A549 (cell line): ENCODE results near the gene HLA-DQA1. TPM values are rescaled to one million over a fixed set of nuclear protein-coding genes. Genes with fewer than 3 reads are reported as not detected.
"Not testable (repeated sequence)": the region's sequence is repeated elsewhere in the genome, so short reads cannot be mapped to it uniquely, and the experiment has no call there.

ENCODE experiments used
- ATAC-seq, 2 experiments: fragments of 200-7000 bp in 1 of 2; fragments of >200 bp in 1 of 2; cut with Nextera tagmentation in 1 of 2; cut with Tn5 transposase in 1 of 2; 3 replicates each; pipeline versions ENCODE4 v1.8.0 to v1.9.1; 2018 to 2020; ENCODE audit warnings: mild to moderate bottlenecking in 1 of 2, moderate library complexity in 1 of 2
- CTCF ChIA-PET: fragments of 300-600 bp; sonication (Branson Sonifier 250); formaldehyde crosslinking; extraction: SDS; loops from one replicate; lab custom pipeline; 2021; ENCODE audit warnings: antibody characterized with exemption, inconsistent platforms; lab: Yijun Ruan, JAX
- POLR2A ChIA-PET: fragments of 350-600 bp; formaldehyde crosslinking; extraction: SDS; loops from one replicate; lab custom pipeline; 2021; ENCODE audit warnings: antibody characterized with exemption, inconsistent platforms; lab: Yijun Ruan, JAX
- DNase-seq, 2 experiments: peaks; one replicate each; pipeline versions ENCODE4 v3.0.0 to v3.0.0-alpha.2; 2011 to 2016; ENCODE audit warnings: low read depth in 1 of 2, low spot score in 1 of 2
- FAIRE-seq: peaks from 2 replicates; lab custom pipeline; 2011; peaks lifted over from hg19 to GRCh38; lab: Jason Lieb, UNC
- H3K27ac ChIP-seq, 2 experiments: fragments of >200 bp; sonication (Bioruptor Twin); formaldehyde crosslinking; 3 replicates each; pipeline ENCODE4 v1.5.1; 2016 to 2017
- H3K4me1 ChIP-seq: fragments of >200 bp; sonication (Bioruptor Twin); formaldehyde crosslinking; 3 replicates; pipeline ENCODE4 v1.6.1; 2016
- H3K4me2 ChIP-seq: fragments of >200 bp; sonication (Bioruptor Twin); formaldehyde crosslinking; 3 replicates; pipeline ENCODE4 v1.6.1; 2016
- H3K4me3 ChIP-seq: fragments of >200 bp; sonication (Bioruptor Twin); formaldehyde crosslinking; 3 replicates; pipeline ENCODE4 v1.5.1; 2016
- H3K9me3 ChIP-seq: fragments of >200 bp; sonication (Bioruptor Twin); formaldehyde crosslinking; 3 replicates; pipeline ENCODE4 v1.6.1; 2016
- BHLHE40 ChIP-seq: IDR thresholded peaks from 2 replicates; pipeline ENCODE4 v1.6.1; 2012; ENCODE audit warnings: low read depth, low read length, inconsistent platforms
- CEBPB ChIP-seq, 2 experiments: fragments of >200 bp in 1 of 2; sonication (Bioruptor Twin) in 1 of 2; formaldehyde crosslinking in 1 of 2; IDR thresholded peaks; 2 replicates each; pipeline ENCODE4 v1.6.1; 2012 to 2016
- CHD2 ChIP-seq: fragments of 150-350 bp; IDR thresholded peaks from 2 replicates; pipeline ENCODE4 v1.6.1; 2014; ENCODE audit warnings: low read length; ENCODE audit not compliant: partially characterized antibody
- EHMT2 ChIP-seq: fragments of 200-600 bp; sonication (generic); IDR thresholded peaks from 2 replicates; pipeline ENCODE4 v1.6.1; 2016; ENCODE audit warnings: antibody characterized with exemption, low read depth, mild to moderate bottlenecking, moderate library complexity
- ELK1 ChIP-seq: fragments of 150-350 bp; IDR thresholded peaks from 2 replicates; pipeline ENCODE4 v1.6.1; 2014; ENCODE audit warnings: low read depth, mild to moderate bottlenecking, low read length
- EP300 ChIP-seq, 2 experiments: fragments of >200 bp; sonication (Bioruptor Twin); formaldehyde crosslinking; IDR thresholded peaks; 2 replicates in 1 of 2; 3 replicates in 1 of 2; pipeline ENCODE4 v1.6.1; 2016 to 2017
- ESRRA ChIP-seq: fragments of 150-350 bp; IDR thresholded peaks from 2 replicates; pipeline ENCODE4 v1.6.1; 2014; ENCODE audit warnings: mild to moderate bottlenecking, low read length, borderline replicate concordance
- FOSB ChIP-seq: fragments of 250-450 bp; sonication (Bioruptor Pico); IDR thresholded peaks from 2 replicates; pipeline ENCODE4 v1.5.0; 2020; ENCODE audit warnings: mild to moderate bottlenecking, moderate library complexity
- HES2 ChIP-seq: fragments of >200 bp; sonication (Bioruptor Twin); formaldehyde crosslinking; IDR thresholded peaks from 2 replicates; pipeline ENCODE4 v1.6.1; 2016
- HOXB13 ChIP-seq: fragments of 250-450 bp; sonication (Bioruptor Pico); IDR thresholded peaks from 2 replicates; pipeline ENCODE4 v1.5.0; 2020; ENCODE audit warnings: low read depth, mild to moderate bottlenecking, moderate library complexity
- HOXB5 ChIP-seq: fragments of 250-450 bp; sonication (Bioruptor Pico); IDR thresholded peaks from 2 replicates; pipeline ENCODE4 v1.5.0; 2020; ENCODE audit warnings: mild to moderate bottlenecking, moderate library complexity
- JUN ChIP-seq, 2 experiments: fragments of >200 bp; sonication (Bioruptor Twin); formaldehyde crosslinking; IDR thresholded peaks; 2 replicates in 1 of 2; 3 replicates in 1 of 2; pipeline ENCODE4 v1.6.1; 2016 to 2017
- KDM5A ChIP-seq: fragments of 200-600 bp; sonication (generic); IDR thresholded peaks from 2 replicates; pipeline ENCODE4 v1.6.1; 2016; ENCODE audit warnings: antibody characterized with exemption, mild to moderate bottlenecking
- MAX ChIP-seq: IDR thresholded peaks from 2 replicates; pipeline ENCODE4 v1.6.1; 2012
- MAZ ChIP-seq: fragments of 150-350 bp; IDR thresholded peaks from 2 replicates; pipeline ENCODE4 v1.6.1; 2014; ENCODE audit warnings: antibody characterized with exemption, low read depth, low read length, borderline replicate concordance
- NR3C1 ChIP-seq: fragments of >200 bp; sonication (Bioruptor Twin); formaldehyde crosslinking; IDR thresholded peaks from 3 replicates; pipeline ENCODE4 v1.6.1; 2017
- POLR2A ChIP-seq: IDR thresholded peaks from 2 replicates; pipeline ENCODE4 v1.6.1; 2012; ENCODE audit warnings: mild to moderate bottlenecking, low read length
- SREBF2 ChIP-seq: fragments of 450-650 bp; IDR thresholded peaks from 2 replicates; pipeline ENCODE4 v1.6.1; 2014; ENCODE audit warnings: mild to moderate bottlenecking, moderate library complexity
- TFCP2L1 ChIP-seq: fragments of 250-450 bp; sonication (Bioruptor Pico); IDR thresholded peaks from 2 replicates; pipeline ENCODE4 v1.5.0; 2021; ENCODE audit warnings: mild to moderate bottlenecking
- ZFP36 ChIP-seq: fragments of 450-650 bp; IDR thresholded peaks from 2 replicates; pipeline ENCODE4 v1.6.1; 2014; ENCODE audit warnings: borderline replicate concordance; ENCODE audit not compliant: partially characterized antibody
- WGBS: methylation state at CpG from one replicate; pipeline ENCODE4 v1.1.6; 2017; ENCODE audit errors: missing lambda C conversion rate; 5-methylcytosine and 5-hydroxymethylcytosine counted together
- polyA plus RNA-seq, 4 experiments: library from polyadenylated mRNA; depleted of rRNA in 3 of 4; stranded (reverse); fragments of >200 nt; fragmentation: RNase III in 1 of 4; extraction: RNeasy Plus Mini Kit Qiagen cat#74134 plus additional on column Dnase treatment in 1 of 4; gene quantifications; 2 replicates in 3 of 4; 3 replicates in 1 of 4; pipeline ENCODE4 v1.2.3, GENCODE V29; 2011 to 2017
- TF ChIP-seq, protein P1 (sequence below): fragments of 250-450 bp; sonication (Bioruptor Pico); IDR thresholded peaks from 2 replicates; pipeline ENCODE4 v1.5.0; 2020; ENCODE audit warnings: low read depth, mild to moderate bottlenecking, moderate library complexity

HLA-DQA1 gene
- polyA plus RNA-seq, 2 of the 4 experiments (the other 2 are of a cell fraction), result not detected

DNA sequence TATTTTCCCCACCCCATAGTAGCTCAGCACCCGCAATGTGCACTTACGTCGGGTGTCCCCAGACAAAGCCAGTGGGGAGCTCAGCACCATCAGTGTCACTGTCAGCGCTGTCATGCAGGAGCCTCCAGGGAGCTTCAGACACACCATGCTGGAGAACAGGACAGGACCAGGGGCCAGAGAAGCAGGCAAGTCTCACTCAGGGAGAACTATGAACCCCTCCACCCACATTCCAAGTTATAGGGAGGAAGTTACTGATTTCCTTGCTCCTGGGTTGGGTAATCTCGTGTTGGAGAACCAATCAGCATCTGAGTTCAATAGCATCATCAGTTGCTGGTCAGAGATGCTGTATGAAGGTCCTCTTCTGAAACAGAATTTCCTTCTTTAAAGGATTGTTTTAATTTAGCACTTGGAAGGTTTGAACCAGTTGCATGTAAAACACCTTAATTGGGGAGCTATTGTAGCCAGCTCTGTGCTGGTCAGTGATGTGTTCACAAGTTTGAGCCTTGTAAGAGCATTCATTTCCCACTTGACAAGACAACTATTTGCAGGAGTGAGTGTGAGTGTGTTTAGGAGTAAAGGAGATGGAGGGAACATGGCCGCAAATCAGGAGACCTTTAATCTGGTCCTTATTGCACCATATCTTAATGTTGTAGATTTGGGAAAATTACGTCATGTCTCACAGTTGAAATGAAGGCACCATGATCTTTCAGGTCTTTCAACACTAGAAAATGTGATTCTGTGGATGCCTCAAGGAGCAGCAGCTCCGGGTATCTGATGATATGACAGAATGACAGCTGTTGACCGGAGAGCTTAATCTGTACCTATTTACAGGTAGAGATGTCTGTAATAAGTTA, 47.4 kb upstream of the HLA-DQA1 start, which contains the start of gene HLA-DRB1:
Gene HLA-DRB1, minus strand, starts transcription at position 253 of the 854 bp plus-strand sequence. Its CDS starts 106 bp downstream, at position 147.
- Histone ChIP-seq H3K4me3 (no peak within 1 kb of the TSS), H3K27ac (no peak within 1 kb of the TSS), H3K4me2 (no peak within 1 kb of the TSS), H3K9me3 (no peaks in the 10 kb centered on the region), H3K4me1 (no peaks in the 10 kb centered on the region)
- DNase-seq (no peak), ATAC-seq (peak; percentile 86 to 92), FAIRE-seq (peak; percentile 28)
- WGBS, result 8% methylated on average over 9 of the region's 9 CpGs
- POLR2A ChIA-PET, result no interaction called here
- TF ChIP-seq ELK1, result no peak
- no peak for TF ChIP-seq NR3C1
- TF ChIP-seq JUN (IDR thresholded peaks at IDR 0.05), result no peak
- TF ChIP-seq CEBPB (IDR thresholded peaks at IDR 0.05), result no peak
- no peak for TF ChIP-seq CHD2
- TF ChIP-seq HOXB13, result no peak
- CTCF ChIA-PET, result no interaction called here

DNA sequence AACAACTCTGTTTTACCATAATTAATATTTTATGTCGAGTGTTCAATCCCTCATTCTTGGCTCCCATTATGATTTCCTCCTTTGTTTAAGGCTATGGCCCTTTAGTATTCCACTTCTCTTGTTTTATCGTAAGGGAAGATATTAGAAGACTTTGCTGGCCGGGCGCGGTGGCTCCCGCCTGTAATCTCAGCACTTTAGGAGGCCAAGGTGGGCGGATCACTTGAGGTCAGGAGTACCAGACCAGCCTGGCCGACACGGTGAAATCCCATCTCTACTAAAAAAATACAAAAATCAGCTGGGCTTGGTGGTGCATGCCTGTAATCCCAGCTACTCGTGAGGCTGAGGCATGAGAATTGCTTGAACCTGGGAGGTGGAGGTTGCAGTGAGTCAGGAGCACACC, 46.5 kb upstream of the HLA-DQA1 start:
- POLR2A ChIA-PET, H3K4me3 ChIP-seq, H3K9me3 ChIP-seq, FAIRE-seq, DNase-seq, H3K4me1 ChIP-seq, H3K27ac ChIP-seq, CTCF ChIA-PET, ATAC-seq, H3K4me2 ChIP-seq: not testable (repeated sequence)
- WGBS, result no CpG with 5 or more reads among the region's 10 CpGs

DNA sequence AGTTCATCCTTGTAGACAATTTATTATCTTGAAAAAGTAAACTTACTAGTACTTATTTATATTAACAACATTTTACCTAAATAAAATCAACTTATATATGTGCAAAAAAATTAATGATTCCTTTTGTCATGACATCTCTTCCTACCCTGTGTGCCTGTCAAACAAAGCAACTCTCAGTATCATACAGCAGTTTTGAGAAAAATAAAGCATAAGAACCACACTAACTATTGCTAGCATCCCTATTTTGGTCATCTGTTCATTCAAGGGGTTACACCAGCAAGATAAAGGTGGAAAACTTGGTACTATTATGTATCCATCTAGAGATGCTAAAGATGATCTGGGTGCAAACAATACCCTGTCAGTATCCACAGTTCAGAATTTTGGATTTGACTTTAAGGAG, 40.2 kb upstream of the HLA-DQA1 start:
- ChIA-PET CTCF (no interaction called here), POLR2A (no interaction called here)
- DNase-seq (no peak), FAIRE-seq (no peak), ATAC-seq (no peak)
- Histone ChIP-seq H3K9me3 (no peaks in the 10 kb centered on the region), H3K4me1 (no peaks in the 10 kb centered on the region), H3K4me2 (no peak overlapping the region), H3K4me3 (no peak overlapping the region), H3K27ac (no peak overlapping the region)
- no peak for TF ChIP-seq HES2
- no peak for TF ChIP-seq POLR2A
- no peak for TF ChIP-seq HOXB5 (CRISPR knock-in tag)
- TF ChIP-seq EHMT2, result no peak
- no peak for TF ChIP-seq TFCP2L1 (CRISPR knock-in tag)
- no peak for TF ChIP-seq EP300 (IDR thresholded peaks at IDR 0.05)
- TF ChIP-seq, protein P1, sequence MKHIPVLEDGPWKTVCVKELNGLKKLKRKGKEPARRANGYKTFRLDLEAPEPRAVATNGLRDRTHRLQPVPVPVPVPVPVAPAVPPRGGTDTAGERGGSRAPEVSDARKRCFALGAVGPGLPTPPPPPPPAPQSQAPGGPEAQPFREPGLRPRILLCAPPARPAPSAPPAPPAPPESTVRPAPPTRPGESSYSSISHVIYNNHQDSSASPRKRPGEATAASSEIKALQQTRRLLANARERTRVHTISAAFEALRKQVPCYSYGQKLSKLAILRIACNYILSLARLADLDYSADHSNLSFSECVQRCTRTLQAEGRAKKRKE (CRISPR knock-in tag), result no peak
- no peak for TF ChIP-seq HOXB13
- TF ChIP-seq MAZ, result no peak
- no peak for TF ChIP-seq FOSB
- TF ChIP-seq SREBF2, result no peak
- no peak for TF ChIP-seq KDM5A
- TF ChIP-seq ZFP36, result no peak
- TF ChIP-seq BHLHE40, result no peak
- no peak for TF ChIP-seq MAX
- TF ChIP-seq ESRRA, result no peak
